Neural cell (in vitro differentiated cells): ENCODE results near the gene VAV2. TPM values are rescaled to one million over a fixed set of nuclear protein-coding genes. Genes with fewer than 3 reads are reported as not detected.

Experiments used
- H2AFZ ChIP-seq: fragments of 200-600, 300-800 bp; sonication (generic), shearing (Covaris generic); 2 replicates; pipeline ENCODE4 v1.6.0; 2014; ENCODE audit warnings: low read depth, mild to moderate bottlenecking, antibody characterized with exemption, low read length, moderate library complexity
- H3F3A ChIP-seq: fragments of 200-600 bp; shearing (Covaris generic); 2 replicates; pipeline ENCODE4 v1.6.1; 2016; ENCODE audit warnings: mild to moderate bottlenecking, moderate library complexity, mixed read lengths, antibody characterized with exemption, low read length; ENCODE audit not compliant: insufficient read depth, poor library complexity, severe bottlenecking
- H3K27ac ChIP-seq: fragments of 200-600, 300-800 bp; sonication (generic), shearing (Covaris generic); 2 replicates; pipeline ENCODE4 v1.5.1; 2014; ENCODE audit warnings: mild to moderate bottlenecking, low read length, moderate library complexity
- H3K27me3 ChIP-seq: fragments of 300-800, 200-600 bp; sonication (generic), shearing (Covaris generic); 2 replicates; pipeline ENCODE4 v1.6.0; 2014; ENCODE audit warnings: mild to moderate bottlenecking, low read depth, low read length, moderate library complexity; ENCODE audit not compliant: insufficient read depth
- H3K36me3 ChIP-seq: fragments of 300-800, 200-600 bp; sonication (generic), shearing (Covaris generic); 2 replicates; pipeline ENCODE4 v1.5.1; 2014; ENCODE audit warnings: mild to moderate bottlenecking, antibody characterized with exemption, low read length, moderate library complexity; ENCODE audit not compliant: insufficient read depth
- H3K4me2 ChIP-seq: fragments of 300-800, 200-600 bp; sonication (generic), shearing (Covaris generic); 2 replicates; pipeline ENCODE4 v1.6.0; 2014; ENCODE audit warnings: mild to moderate bottlenecking, low read length
- H3K4me3 ChIP-seq: fragments of 300-800, 200-600 bp; sonication (generic), shearing (Covaris generic); 2 replicates; pipeline ENCODE4 v1.5.1; 2014; ENCODE audit warnings: mild to moderate bottlenecking, low read length, moderate library complexity
- H3K79me2 ChIP-seq: fragments of 200-600 bp; shearing (Covaris generic); replicated peaks from 2 replicates; pipeline ENCODE4 v1.6.0; 2014; ENCODE audit warnings: mild to moderate bottlenecking, low read length, moderate library complexity; ENCODE audit not compliant: insufficient read depth
- H3K9ac ChIP-seq: fragments of 300-800, 200-600 bp; sonication (generic), shearing (Covaris generic); 2 replicates; pipeline ENCODE4 v1.6.1; 2016; ENCODE audit warnings: mild to moderate bottlenecking, low read length, mixed read lengths
- H3K9me2 ChIP-seq: fragments of 200-600 bp; shearing (Covaris generic); 2 replicates; pipeline ENCODE4 v1.6.1; 2016; ENCODE audit warnings: mild to moderate bottlenecking, low read length, mixed read lengths; ENCODE audit not compliant: insufficient read depth
- H3K9me3 ChIP-seq: fragments of 200-600, 300-800 bp; sonication (generic), shearing (Covaris generic); 2 replicates; pipeline ENCODE4 v1.6.1; 2016; ENCODE audit warnings: mild to moderate bottlenecking, mixed run types, low read length, moderate library complexity, mixed read lengths
- H4K20me1 ChIP-seq: fragments of 200-600 bp; shearing (Covaris generic); 2 replicates; pipeline ENCODE4 v1.6.1; 2016; ENCODE audit warnings: mild to moderate bottlenecking, mixed run types; ENCODE audit not compliant: insufficient read depth
- EP300 ChIP-seq: fragments of 450-650 bp; conservative IDR thresholded peaks from 2 replicates; pipeline ENCODE4 v1.6.1; 2014; ENCODE audit warnings: antibody characterized with exemption, mild to moderate bottlenecking, moderate library complexity; ENCODE audit not compliant: poor library complexity, severe bottlenecking
- EZH2 ChIP-seq: fragments of 200-600, 300-800 bp; shearing (Covaris generic), sonication (generic); IDR thresholded peaks from 2 replicates; pipeline ENCODE4 v1.6.1; 2014; ENCODE audit warnings: antibody characterized with exemption, low read length, borderline replicate concordance, mild to moderate bottlenecking; ENCODE audit not compliant: insufficient read depth, poor library complexity, severe bottlenecking
- MXI1 ChIP-seq: fragments of 450-650 bp; conservative IDR thresholded peaks from 2 replicates; pipeline ENCODE4 v1.6.1; 2014; ENCODE audit warnings: antibody characterized with exemption, mild to moderate bottlenecking; ENCODE audit not compliant: poor library complexity, severe bottlenecking
- POLR2AphosphoS5 ChIP-seq: IDR thresholded peaks from 2 replicates; pipeline ENCODE4 v1.6.1; 2012
- RAD21 ChIP-seq: fragments of 450-650 bp; conservative IDR thresholded peaks from 2 replicates; pipeline ENCODE4 v1.6.1; 2014; ENCODE audit warnings: antibody characterized with exemption, mild to moderate bottlenecking, moderate library complexity
- REST ChIP-seq: IDR thresholded peaks from 2 replicates; pipeline ENCODE4 v1.6.1; 2012; ENCODE audit warnings: borderline replicate concordance
- SMC3 ChIP-seq: fragments of 450-650 bp; conservative IDR thresholded peaks from 2 replicates; pipeline ENCODE4 v1.6.1; 2014; ENCODE audit warnings: antibody characterized with exemption, mild to moderate bottlenecking, moderate library complexity; ENCODE audit not compliant: poor library complexity
- TAF1 ChIP-seq: IDR thresholded peaks from 2 replicates; pipeline ENCODE4 v1.6.1; 2012; ENCODE audit warnings: low read depth
- polyA plus RNA-seq: library from polyadenylated mRNA; depleted of rRNA; stranded (reverse); fragments of >200 nt; gene quantifications from 2 replicates; pipeline ENCODE4 v1.2.3, GENCODE V29; 2014
- TF ChIP-seq, protein P1 (sequence below): fragments of 450-650 bp; IDR thresholded peaks from 2 replicates; pipeline ENCODE4 v1.5.1; 2014; ENCODE audit warnings: antibody characterized with exemption, mild to moderate bottlenecking, moderate library complexity; ENCODE audit not compliant: poor library complexity, severe bottlenecking

The VAV2 gene
- polyA plus RNA-seq, 1 donor from 2014 or later: 35.2 TPM

DNA sequence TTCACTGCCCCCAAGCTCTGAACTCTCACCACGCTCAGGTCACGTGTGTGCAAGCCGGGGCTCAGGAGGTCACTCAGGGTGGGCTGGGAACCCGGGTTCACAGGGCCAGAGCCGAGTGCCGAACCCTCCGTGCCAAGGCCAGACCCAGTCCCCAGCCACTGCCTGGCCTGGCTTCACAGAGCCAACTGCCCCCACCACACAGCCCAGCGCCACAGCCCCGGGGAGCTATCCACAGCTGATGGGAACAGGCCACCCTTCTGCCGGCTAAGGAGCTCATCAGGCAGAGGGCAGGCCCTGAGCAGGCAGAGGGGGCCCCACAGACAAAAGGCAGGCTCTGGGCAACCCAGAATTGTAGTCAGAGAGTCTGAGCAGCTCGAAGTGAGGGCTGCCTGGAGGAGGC is 117.0 kb downstream of the VAV2 start:
- Histone ChIP-seq H3K9me3 (no peaks in the 10 kb centered on the region), H3K79me2 (no peaks in the 10 kb centered on the region), H3K9me2 (no peaks in the 10 kb centered on the region), H4K20me1 (no peaks in the 10 kb centered on the region), H3K27me3 (no peaks in the 10 kb centered on the region), H3K36me3 (no peaks in the 10 kb centered on the region), H3K4me2 (no peak overlapping the region), H3K27ac (no peak overlapping the region), H3K9ac (no peak overlapping the region), H2AFZ (no peak overlapping the region), H3K4me3 (no peak overlapping the region), H3F3A (no peaks in the 10 kb centered on the region)
- no peak for TF ChIP-seq POLR2AphosphoS5
- TF ChIP-seq, protein P1, sequence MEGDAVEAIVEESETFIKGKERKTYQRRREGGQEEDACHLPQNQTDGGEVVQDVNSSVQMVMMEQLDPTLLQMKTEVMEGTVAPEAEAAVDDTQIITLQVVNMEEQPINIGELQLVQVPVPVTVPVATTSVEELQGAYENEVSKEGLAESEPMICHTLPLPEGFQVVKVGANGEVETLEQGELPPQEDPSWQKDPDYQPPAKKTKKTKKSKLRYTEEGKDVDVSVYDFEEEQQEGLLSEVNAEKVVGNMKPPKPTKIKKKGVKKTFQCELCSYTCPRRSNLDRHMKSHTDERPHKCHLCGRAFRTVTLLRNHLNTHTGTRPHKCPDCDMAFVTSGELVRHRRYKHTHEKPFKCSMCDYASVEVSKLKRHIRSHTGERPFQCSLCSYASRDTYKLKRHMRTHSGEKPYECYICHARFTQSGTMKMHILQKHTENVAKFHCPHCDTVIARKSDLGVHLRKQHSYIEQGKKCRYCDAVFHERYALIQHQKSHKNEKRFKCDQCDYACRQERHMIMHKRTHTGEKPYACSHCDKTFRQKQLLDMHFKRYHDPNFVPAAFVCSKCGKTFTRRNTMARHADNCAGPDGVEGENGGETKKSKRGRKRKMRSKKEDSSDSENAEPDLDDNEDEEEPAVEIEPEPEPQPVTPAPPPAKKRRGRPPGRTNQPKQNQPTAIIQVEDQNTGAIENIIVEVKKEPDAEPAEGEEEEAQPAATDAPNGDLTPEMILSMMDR: no peak

DNA sequence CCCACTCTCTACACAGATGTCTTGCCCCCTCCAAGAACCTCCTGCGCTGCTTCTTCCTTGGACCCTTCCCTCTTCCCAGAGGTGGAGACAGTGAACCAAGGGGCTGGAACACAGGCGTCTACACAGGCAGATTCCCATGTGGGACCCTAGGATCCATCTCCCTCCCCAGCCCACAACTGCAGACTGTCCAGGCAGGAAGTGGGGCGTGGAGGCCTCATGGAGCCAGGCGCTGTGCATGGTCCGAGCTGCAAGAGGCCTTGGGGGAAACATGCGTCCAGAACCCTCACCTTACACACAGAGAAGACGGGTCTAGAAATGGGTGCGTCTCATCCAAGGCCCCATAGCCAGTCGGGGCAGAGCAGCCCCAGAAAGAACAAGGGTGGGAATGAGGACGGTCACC is 117.5 kb downstream of the VAV2 start:
- no peak overlapping the region for H3K9ac ChIP-seq
- H3K9me3 ChIP-seq: no peaks in the 10 kb centered on the region
- H4K20me1 ChIP-seq: no peaks in the 10 kb centered on the region
- H3K36me3 ChIP-seq: no peaks in the 10 kb centered on the region
- H3K4me2 ChIP-seq: no peak overlapping the region
- no peaks in the 10 kb centered on the region for H3F3A ChIP-seq
- no peak overlapping the region for H3K4me3 ChIP-seq
- H3K27me3 ChIP-seq: no peaks in the 10 kb centered on the region
- no peak overlapping the region for H2AFZ ChIP-seq
- H3K27ac ChIP-seq: no peak overlapping the region
- no peaks in the 10 kb centered on the region for H3K9me2 ChIP-seq
- no peaks in the 10 kb centered on the region for H3K79me2 ChIP-seq
- TF ChIP-seq EP300 (no peak), POLR2AphosphoS5 (no peak), EZH2 (no peak), TAF1 (no peak), RAD21 (no peak), SMC3 (no peak), REST (no peak), MXI1 (no peak)
- TF ChIP-seq, protein P1: no peak
